Nephron (organoid): Measurements from ENCODE around the gene CHAMP1.

ENCODE experiments used
- H3K27ac Mint-ChIP-seq, 3 experiments: 2 replicates each; pipeline ENCODE4 v1.8.0; 2020; ENCODE audit warnings: mixed read lengths in 3 of 3, mild to moderate bottlenecking in 2 of 3, moderate library complexity in 1 of 3
- H3K27me3 Mint-ChIP-seq: 2 replicates; pipeline ENCODE4 v1.8.0; 2021; ENCODE audit warnings: low read depth, mild to moderate bottlenecking, moderate library complexity, mixed read lengths
- H3K36me3 Mint-ChIP-seq: 2 replicates; pipeline ENCODE4 v1.8.0; 2020; ENCODE audit warnings: low read depth, mixed read lengths
- H3K4me1 Mint-ChIP-seq: 2 replicates; pipeline ENCODE4 v1.8.0; 2020; ENCODE audit warnings: mixed read lengths
- H3K4me3 Mint-ChIP-seq, 3 experiments: 2 replicates each; pipeline ENCODE4 v1.8.0; 2020; ENCODE audit warnings: mild to moderate bottlenecking in 3 of 3, mixed read lengths in 3 of 3, moderate library complexity in 2 of 3
- H3K9me3 Mint-ChIP-seq: 2 replicates; pipeline ENCODE4 v1.8.0; 2020; ENCODE audit warnings: mixed read lengths
- TF ChIP-seq, protein P1 (sequence below), 3 experiments: fragments of 200-600 bp; sonication (generic); IDR thresholded peaks; one replicate each; pipeline ENCODE4 v1.5.0; 2021; ENCODE audit warnings: antibody characterized with exemption in 3 of 3; ENCODE audit not compliant: unreplicated experiment in 3 of 3

Gene CHAMP1

DNA sequence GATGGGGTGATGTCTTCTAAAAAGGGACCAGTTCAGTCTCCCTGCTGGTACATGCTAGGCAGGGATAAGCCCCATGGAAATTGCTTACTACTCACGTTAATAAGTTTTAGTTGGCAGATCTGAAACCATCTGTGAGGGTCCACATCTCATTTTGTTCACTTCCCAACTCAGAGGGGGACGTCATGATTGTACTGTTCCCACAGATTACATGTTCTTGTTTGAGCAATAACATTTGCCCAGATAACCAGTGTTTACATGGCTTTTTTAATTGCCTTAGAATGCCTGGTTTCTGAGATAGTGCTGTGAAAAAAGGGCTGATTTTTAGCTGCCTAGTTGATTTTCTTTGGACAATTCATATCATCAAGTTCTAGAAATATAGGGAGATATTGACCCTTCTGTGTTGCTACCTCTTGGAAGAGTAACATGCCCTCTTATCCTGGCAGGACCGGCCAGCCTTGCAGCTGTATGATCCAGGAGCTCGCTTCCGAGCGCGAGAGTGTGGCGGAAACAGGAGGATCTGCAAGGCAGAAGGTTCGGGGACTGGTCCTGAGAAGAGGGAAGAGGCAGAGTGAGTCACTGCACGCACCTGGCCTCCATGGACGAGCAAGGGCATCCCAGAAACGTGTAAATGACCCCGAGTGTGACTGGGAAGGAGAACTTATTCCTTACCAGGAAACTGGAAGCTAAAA is 9.8 kb upstream of the CHAMP1 start:
- Mint-ChIP-seq H3K4me3 (no peak overlapping the region), H3K4me1 (no peaks in the 10 kb centered on the region), H3K27me3 (no peaks in the 10 kb centered on the region), H3K36me3 (peaks cover 51% of the 10 kb centered on the region), H3K9me3 (no peaks in the 10 kb centered on the region), H3K27ac (no peak overlapping the region)
- TF ChIP-seq, protein P1, sequence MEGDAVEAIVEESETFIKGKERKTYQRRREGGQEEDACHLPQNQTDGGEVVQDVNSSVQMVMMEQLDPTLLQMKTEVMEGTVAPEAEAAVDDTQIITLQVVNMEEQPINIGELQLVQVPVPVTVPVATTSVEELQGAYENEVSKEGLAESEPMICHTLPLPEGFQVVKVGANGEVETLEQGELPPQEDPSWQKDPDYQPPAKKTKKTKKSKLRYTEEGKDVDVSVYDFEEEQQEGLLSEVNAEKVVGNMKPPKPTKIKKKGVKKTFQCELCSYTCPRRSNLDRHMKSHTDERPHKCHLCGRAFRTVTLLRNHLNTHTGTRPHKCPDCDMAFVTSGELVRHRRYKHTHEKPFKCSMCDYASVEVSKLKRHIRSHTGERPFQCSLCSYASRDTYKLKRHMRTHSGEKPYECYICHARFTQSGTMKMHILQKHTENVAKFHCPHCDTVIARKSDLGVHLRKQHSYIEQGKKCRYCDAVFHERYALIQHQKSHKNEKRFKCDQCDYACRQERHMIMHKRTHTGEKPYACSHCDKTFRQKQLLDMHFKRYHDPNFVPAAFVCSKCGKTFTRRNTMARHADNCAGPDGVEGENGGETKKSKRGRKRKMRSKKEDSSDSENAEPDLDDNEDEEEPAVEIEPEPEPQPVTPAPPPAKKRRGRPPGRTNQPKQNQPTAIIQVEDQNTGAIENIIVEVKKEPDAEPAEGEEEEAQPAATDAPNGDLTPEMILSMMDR (IDR thresholded peaks at IDR 0.05; ENCODE audit: unreplicated experiment in 3 of 3) = no peak

DNA sequence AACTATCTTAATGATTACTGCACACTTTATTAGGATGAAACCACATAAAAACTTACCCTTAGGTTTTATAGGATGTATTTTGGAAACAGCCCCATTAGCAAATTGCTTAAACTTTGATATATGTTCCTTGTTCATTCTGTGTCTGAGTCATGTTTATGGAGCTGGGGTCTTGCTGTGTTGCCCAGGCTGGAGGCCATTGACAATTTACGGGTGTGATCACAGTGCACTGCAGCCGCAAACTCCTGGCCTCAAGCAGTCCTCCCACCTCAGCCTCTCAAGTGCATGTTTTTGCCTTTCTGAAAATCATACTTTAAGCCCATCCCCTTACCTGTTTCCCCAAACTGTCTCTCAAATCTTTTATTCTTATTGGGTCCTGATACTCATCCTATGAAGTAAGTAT is 5.2 kb upstream of the CHAMP1 start:
- Mint-ChIP-seq H3K27ac (no peak overlapping the region), H3K4me3 (no peak overlapping the region), H3K4me1 (peaks cover 12% of the 10 kb centered on the region), H3K9me3 (no peaks in the 10 kb centered on the region), H3K27me3 (no peaks in the 10 kb centered on the region), H3K36me3 (peaks cover 22% of the 10 kb centered on the region)
- TF ChIP-seq, protein P1 (IDR thresholded peaks at IDR 0.05; ENCODE audit: unreplicated experiment in 3 of 3) = no peak

DNA sequence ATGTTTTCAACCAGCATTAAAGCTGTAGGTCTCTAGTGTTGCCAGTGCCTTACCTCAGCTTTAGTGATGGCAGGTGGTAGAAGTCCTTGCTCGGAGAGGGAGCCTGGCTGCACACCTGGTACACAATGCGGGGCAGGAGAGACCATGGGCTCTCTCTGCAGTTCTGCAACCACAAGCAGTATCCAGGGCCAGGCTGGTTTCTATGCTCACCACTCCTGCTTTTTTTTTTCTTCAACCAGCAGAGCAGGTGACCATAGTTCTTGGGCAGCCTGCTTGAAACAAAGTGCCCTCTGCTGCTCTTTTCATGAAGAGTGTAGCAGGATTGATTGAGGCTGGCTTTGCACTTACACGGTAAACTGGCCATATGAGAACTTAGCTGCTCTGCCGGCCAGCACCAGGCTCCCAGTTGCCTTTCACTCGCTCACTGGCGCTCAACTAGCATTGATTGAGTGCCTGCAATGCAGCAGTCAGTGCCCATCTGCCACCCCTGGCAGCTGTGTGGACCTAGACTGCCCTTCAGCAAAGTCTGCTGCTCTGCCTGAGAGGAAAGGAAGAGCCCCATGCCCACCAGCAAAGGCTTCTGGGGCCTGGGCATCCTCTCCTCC is 4.4 kb upstream of the CHAMP1 start:
- no peak overlapping the region for H3K27ac Mint-ChIP-seq

DNA sequence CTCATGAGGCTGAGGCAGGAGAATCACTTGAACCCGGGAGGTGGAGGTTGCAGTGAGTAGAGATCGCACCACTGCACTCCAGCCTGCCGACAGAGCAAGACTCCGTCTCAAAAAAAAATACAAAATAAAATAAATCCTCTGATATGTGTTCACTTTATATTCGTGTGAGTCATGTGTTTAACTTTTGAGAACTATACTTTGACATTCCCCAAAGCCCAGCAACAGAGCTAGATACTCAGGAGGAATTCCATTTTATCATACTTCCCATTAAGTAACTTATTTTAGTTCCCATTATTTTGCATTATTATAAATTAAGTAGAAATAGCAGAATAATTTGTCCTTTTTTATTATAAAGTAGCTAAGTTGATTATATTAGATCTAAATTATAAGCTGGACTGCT is 3.3 kb upstream of the CHAMP1 start:
- peaks cover 23% of the 10 kb centered on the region for H3K4me1 Mint-ChIP-seq

More for the DNA sequence above, 4.4 kb upstream of the CHAMP1 start:
- H3K9me3 Mint-ChIP-seq = no peaks in the 10 kb centered on the region
- H3K27me3 Mint-ChIP-seq = no peaks in the 10 kb centered on the region
- H3K36me3 Mint-ChIP-seq = peaks cover 15% of the 10 kb centered on the region
- TF ChIP-seq, protein P1 (IDR thresholded peaks at IDR 0.05; ENCODE audit: unreplicated experiment in 3 of 3) = no peak
- H3K4me3 Mint-ChIP-seq = no peak overlapping the region
- H3K4me1 Mint-ChIP-seq = peaks cover 15% of the 10 kb centered on the region

DNA sequence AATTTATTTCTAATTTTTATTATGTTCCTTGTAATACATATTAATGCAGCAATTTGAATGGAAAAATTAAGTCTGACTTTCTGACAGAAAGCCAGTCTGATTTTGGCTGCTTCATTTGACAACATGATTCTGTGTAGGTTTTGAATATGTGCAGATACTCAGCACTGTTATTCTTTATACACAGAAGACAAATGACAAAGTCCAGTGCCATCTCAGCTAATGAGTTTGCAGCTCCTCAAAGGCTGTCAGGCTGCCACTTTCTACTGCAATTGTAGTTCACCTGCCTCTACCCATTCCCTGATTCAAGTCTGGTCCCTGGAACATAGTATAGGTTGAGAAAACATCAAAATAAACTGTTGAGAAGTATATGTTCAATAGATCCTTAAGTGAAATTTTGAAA is 2.9 kb upstream of the CHAMP1 start:
- Mint-ChIP-seq H3K27ac (peak overlapping the region in 1 of 3 experiments; percentile 55), H3K4me1 (peaks cover 23% of the 10 kb centered on the region), H3K9me3 (no peaks in the 10 kb centered on the region), H3K4me3 (no peak overlapping the region), H3K36me3 (peaks cover 12% of the 10 kb centered on the region), H3K27me3 (no peaks in the 10 kb centered on the region)
- TF ChIP-seq, protein P1 (IDR thresholded peaks at IDR 0.05; ENCODE audit: unreplicated experiment in 3 of 3) = no peak

More for the DNA sequence above, 3.3 kb upstream of the CHAMP1 start:
- Mint-ChIP-seq H3K36me3 (peaks cover 15% of the 10 kb centered on the region), H3K27ac (no peak overlapping the region), H3K4me3 (no peak overlapping the region), H3K27me3 (no peaks in the 10 kb centered on the region), H3K9me3 (no peaks in the 10 kb centered on the region)
- TF ChIP-seq, protein P1 (IDR thresholded peaks at IDR 0.05; ENCODE audit: unreplicated experiment in 3 of 3) = no peak

DNA sequence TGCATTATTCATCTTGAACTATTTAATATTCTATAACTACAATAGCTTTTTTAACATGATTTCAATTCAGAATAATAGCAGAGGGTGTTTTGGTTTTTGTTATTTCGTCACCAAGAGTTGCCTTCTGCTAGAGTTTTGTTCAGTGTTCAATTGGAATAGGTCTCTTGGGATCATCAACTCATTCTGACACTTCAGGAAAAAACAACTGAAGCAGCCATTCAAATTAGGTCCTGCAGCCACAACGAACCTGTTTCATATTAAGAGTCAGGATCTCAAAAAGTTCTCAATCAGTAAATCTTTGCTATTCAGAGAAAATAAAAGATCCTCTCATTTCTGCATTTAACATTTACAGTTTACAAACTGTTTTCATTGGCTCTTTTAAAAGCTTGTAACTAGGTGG is 2.4 kb upstream of the CHAMP1 start:
- TF ChIP-seq, protein P1 (IDR thresholded peaks at IDR 0.05; ENCODE audit: unreplicated experiment in 3 of 3) = no peak
- H3K27me3 Mint-ChIP-seq = no peaks in the 10 kb centered on the region
- peaks cover 23% of the 10 kb centered on the region for H3K4me1 Mint-ChIP-seq
- peaks cover 7% of the 10 kb centered on the region for H3K36me3 Mint-ChIP-seq
- H3K27ac Mint-ChIP-seq = no peak overlapping the region
- no peaks in the 10 kb centered on the region for H3K9me3 Mint-ChIP-seq
- H3K4me3 Mint-ChIP-seq = peak overlapping the region in 2 of 3 experiments; percentile 25 to 38
